Activated CD4-positive, alpha-beta T cell treated with anti-CD3 and anti-CD28 coated beads, Interleukin-2, amount 50 U/mL, for 24 hours (primary cell): Measurements from ENCODE around the gene BHMT2.

Source experiments
- DNase-seq, 2 donors: peaks; one replicate each; pipeline ENCODE4 v3.0.0-alpha.2; 2020; ENCODE audit warnings: low read depth in 1 of 2, low spot score in 1 of 2

BHMT2 gene

DNA sequence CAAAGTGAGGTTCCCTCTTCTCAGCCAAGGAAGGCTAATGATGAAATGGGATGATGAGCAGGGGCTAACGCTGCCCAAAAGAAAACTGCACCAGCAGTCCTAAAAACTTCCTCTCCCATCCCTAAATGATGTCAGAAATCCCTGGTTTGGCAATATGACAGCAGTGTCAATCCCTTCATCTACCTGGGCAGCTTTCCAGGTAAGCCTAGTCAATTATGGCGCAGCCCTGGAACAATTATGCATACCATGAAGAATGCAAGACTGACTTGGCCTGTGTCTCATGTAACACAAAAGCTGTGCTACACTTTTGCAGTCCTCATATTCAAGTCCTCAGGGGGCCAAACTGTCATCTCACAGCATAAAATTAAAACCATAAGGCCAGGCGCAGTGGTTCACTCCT lies 7.1 kb upstream of the BHMT2 start:
- no peak for DNase-seq

DNA sequence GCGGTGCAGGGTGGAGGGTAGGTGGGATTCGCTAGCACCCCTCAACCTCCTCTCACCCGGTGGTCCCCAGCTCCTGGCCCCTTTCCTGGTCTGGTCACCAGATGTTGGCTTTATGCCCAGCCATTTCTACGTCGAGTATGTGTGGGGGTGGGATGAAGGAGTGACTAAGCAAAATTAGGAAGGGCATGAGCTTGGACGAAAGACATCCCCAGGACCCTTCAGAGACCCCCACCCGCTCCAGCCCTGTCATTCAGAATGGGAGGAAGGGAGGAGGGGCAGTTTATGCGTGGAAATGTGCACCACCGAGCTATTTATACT lies 742 bp downstream of the BHMT2 start:
- DNase-seq: no peak

DNA sequence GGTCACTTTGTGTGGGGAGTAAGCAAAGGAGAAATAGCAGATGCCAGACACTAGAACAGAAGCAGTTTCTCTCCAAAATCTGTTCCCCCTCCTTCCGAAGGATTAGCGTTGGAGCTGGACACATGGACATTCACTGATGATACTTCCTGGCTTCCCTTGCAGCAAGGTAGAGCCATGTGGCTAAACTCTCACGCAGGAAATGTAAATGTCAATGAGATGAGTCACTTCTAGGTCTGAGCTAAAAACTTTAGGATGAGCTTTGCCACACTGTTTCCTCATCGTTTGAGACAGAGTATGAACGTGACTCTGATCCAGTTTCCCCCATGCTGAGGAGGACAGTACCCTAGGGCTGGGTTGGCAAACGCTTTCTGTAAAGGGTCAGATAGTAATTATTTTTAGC lies 5.1 kb downstream of the BHMT2 start:
- DNase-seq: no peak

DNA sequence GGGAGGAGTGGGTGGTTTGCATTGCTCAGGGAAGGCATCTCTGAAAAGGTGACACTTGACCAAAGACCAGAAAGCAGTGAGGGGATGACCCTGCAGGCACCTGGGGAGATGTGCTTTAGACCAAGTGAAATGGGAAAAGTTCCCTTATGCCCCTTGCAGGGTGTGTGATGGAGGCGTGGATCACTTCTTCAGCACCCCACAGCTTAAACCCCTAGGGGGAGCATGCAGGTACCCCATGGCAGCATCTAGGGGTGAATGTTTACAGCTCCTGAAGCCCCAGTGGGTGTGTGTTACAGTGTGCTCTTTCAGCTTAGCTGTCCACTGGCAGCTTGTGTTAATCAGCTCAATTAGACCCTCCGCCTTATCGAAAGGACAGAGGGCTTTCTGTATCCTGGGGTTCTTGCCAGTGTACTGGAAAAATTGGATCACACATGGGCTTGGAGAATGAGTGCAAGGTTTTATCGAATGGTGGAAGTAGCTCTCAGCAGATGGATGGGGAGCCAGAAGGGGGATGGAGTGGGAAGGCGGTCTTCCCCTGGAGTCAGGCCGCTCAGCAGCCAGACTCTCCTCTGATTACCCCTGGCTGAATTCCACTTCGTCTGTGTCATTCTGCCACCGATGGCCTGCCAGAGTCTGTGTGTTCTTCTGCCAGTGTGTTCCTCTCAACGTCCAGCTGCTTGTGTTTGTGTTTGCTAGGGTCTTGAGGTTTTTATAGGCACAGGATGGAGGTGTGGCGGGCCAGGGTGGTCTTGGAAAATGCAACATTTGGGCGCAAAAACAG lies 6.3 kb downstream of the BHMT2 start:
- no peak for DNase-seq

DNA sequence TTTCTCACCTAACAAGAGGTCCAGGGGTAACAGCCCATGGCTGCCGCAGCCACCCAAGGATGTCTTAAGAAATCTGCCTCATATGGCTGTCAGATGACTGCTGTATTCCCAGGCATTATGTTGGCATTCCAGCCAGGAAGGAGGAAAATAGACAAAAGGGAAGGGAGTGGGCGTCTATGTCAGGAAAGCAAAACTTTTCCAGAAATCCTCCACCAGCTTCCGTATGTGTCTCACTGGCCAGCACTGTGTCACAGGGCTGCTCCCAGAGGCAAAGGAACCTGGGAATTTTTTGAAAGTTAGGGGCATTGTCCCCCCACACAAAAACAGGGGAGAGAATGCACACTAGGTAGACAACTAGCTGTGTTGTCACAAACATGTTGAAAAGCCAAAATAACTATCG lies 7.3 kb downstream of the BHMT2 start:
- no peak for DNase-seq

DNA sequence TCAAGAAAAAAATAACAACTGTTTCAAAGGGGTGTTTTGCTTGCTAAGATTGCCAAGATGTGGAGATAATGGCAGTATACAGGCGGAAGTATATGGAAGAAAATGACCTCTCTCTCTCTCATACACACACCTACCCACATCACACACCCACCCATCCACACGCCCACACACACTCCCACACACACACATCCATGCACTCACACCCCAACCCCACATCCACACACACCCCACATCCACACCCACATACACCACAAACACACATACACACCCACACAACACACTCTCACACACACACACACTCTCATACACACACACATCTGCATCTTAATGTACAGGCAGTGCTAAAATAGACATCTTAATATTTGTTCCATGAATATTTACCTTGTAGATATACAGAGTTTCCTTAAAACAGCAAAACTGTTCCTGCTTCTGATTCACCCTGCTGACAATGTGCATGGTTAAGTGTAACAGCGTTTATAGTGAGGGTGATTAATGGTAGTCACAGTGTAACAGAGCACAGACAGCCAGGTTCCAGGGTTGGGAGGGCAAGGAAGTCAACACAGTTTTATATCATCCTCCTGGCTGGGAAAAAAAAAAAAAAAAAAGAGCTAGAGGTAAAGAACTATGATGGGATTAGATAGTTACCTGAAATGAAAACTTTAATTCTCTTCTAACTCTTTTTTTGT lies 8.3 kb downstream of the BHMT2 start:
- no peak for DNase-seq

DNA sequence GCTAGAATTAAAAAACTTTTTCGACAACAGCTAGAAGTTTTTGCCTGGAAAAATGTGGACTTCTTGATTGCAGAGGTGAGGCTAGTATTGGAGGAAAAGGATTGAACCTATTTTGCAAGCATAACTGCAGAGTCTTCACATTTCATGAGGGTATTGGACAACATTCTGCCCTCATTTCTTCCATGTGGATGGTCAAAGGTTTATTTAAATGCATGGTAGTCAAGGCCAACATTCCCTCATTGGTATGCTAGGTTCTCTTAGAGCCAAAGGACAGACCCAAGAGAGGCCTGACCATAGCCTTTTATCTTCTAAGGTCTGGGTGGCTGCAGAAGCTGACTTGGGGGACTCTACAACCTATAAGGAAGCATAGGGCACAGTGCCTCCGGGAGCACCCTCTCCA lies 11.2 kb downstream of the BHMT2 start:
- DNase-seq: no peak

DNA sequence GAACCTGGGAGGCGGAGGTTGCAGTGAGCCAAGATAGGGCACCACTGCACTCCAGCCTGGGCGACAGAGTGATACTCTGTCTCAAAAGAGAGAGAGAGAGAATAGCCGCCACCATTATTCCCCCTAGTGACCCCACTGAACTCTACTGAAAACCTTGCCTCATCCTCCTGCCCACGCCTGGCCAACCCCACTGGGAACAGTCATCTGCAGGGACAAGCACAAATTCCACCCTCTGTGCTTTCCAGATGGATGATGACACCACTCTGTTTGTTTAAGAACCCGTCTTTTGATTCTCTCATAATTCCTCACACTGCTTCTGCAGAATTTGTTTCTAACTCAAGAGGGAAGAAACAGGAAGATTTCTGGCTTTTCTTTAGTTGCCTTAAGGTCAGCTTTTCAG lies 12.2 kb downstream of the BHMT2 start:
- DNase-seq: no peak

DNA sequence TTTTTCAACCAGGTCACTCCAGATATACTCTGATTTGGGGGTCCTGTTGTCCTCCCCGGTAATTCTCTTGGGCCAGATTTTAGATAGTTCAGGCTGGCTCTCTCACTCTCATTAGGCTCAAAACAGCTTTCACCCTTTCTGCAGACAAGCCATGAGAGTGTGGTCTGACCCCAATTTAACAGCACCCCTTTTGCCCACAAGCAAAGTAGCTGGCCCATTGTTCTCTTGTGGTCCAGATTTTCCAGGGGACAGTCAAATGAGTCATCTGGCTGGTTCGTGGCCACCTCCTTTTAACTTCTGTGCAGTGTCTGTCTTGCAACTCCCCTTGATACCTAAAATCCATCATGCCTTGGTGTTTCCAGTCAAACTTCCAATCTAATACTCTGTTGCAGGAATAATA lies 16.5 kb downstream of the BHMT2 start:
- DNase-seq: no peak

DNA sequence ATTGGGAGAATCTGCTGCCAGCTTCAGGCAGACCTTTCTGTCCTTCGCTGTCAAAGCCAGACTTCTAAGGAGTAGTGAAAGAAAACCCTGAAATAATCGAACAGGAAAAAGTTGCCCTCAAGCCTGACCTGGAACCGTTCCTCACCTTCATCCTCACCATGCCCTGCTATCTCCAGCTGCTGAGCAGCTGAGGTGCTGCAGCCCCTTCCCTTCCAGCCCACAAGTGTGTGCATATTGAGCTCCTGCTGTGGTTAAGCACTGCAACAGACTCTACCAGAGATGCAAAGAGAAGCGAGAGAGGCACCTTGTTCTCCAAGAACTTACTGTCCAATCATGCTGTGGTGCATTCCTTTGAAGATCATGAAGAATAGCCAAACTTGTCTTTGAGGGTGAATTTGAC lies 18.9 kb downstream of the BHMT2 start:
- no peak for DNase-seq

DNA sequence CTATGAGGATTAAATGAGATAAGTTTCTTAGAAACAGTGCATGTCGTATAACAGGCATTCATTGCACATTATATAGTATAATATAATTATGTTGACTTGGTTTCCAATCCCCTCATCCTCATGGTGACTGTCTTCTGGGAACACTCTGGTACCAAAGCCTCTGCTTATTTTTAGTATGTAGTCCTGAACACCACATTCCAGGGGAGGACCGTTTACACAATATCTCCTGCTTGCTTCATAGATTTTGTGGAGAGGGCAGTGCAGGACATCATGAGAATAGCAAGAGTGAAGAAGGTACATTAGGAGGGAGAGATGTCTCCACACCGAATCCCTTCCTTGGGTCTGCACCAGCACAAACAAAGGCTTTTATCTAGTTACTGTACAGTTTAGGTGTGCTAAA lies 21.5 kb downstream of the BHMT2 start:
- DNase-seq: no peak

DNA sequence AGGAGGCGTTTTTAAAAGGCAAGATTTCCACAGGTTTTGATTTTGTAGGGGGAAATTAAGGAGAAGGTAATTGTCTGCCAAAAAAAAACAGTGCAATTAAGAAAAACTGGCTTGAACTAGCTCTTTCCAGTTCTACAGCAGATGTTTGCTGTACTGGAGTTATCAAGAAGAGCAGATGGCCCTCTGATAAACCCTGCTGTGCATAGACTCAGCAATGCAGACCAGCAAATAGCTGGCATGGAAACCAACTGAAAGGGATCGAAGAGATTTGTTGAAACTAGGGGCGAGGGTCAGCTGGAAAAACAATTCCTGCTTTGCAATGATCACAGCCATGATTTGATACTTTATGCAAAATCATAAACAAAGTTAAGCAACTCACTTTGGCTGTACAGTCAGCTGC lies 24.2 kb downstream of the BHMT2 start:
- no peak for DNase-seq

DNA sequence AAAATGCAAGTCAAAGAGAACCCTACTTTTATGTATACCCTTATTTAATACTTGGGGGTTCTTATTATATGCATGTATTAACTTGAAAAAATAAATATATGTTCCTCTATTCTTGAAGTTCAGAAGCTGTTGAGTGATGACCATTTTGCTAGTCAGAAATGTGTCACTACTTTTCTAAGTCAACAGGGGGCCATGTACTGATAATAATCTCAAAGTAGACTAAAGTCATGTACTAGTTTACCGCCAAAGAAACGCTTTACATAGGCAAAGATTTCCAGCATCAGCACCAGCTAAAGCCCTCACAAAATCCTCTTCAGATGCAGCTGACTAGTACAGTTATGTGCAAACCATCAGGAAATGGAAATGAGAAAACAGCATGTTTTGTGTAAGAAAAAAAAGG lies 36.3 kb downstream of the BHMT2 start:
- no peak for DNase-seq

DNA sequence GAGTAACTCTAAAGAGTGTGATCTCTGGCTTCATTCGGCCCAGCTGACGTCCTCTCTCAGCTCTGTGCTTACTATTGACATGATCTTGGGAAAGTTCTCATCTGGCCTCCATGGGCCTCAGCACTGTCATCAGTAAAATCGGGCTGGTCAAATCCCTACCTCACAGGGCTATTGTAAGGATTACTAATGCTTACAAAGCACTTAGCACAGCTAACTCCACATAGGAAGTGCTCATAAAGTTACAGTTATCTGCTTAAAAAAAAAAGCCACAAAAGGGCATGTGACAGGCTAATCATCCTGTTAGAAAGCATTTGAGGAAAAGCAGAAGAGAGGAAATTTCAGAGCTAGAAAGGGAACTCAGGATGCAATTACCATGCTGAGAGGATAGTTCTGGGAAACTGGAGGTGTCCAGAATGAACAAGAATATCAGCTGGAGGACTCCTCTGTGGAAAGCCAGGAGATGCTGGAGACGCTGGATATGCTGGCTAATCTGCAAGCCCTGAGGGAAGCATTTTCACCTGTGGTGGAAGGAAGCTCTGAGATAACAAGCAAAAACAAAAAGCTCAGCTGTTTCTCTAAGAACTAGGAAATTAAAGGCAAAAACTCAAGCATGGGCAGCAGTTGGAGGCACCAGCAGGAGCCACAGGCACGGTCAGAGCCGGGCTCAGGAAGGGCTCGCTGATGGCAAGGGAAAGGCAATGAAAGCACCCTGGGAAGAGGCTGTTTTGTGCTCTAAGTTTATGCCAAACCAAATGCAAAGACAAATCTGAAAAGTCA lies 37.6 kb downstream of the BHMT2 start:
- no peak for DNase-seq

DNA sequence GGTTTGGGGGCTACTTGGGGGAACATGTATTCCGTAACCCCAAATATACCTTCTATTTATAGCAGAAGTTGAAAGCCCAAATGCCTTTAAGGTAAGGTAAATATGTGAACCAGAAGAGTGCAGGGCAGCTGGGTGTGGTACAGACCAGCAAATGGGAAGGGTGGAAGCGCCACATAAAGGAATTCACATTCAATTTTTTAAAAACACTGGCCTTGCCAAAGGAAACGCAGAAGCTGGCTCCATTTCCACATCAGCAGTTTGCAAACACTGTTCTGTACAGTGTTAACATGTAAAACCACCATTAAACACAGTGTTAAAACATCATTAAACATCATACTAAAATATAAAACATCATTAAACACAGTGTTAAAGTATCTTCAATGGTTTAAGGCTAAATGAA lies 38.5 kb downstream of the BHMT2 start:
- DNase-seq: no peak

DNA sequence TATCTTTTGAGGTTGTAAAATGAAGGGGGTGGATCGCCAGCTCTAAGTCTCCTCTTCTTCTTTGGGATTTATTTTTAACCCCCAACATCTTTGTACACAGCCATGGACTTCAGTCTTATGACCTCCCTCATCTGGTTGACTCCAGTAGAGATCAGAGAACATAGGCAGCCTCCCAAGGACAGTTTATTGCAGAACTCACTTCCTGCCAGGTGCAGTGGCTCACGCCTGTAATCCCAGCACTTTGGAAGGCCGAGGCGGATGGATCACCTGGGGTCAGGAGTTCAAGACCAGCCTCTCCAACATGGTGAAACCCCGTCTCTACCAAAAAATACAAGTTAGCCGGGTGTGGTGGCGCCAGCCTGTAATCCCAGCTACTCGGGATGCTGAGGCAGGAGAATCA lies 39.2 kb downstream of the BHMT2 start:
- no peak for DNase-seq

DNA sequence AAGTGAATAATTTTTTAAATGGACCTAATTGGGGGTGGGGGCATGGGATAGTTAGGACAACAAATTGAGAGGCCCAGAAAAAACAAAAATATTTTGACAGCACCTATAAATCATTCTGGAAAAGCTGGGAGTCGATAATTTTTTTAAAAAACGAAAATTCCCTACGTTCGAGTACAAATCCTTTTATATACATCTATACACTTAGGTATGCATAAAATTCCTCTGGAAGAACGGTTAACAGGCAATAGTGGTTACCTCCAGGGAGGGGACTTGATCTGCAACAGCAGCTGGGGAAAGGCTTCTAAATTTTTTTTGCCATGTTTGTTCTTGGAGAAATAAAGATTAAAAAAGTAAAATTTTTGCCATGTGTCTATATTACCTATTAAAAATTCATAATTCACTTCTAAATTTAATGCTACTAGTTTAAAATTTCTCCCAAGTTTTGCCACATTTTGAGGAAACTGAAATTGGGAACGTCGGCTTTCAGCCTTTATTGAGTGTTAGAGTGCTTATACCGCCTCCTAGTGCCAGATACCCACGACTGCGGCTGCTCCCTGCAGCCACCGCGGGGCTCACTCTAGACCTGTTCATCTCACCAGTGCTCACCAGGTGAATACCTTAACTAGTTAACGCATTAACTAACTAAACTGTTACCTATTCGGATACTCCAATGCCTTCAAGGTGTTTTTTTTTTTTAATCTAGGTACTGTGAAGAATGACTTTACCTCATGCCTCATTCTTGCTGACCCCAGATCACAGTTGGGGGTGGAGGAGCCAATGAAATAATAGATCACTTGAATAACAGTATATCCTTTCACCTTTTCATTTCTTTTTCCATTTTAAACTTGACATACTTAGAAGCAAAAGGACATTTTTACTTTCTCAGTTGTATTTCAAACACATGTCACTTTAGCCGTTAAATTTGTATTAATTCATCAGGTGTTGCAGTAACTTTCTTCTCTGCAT lies 40.2 kb downstream of the BHMT2 start:
- DNase-seq: no peak

DNA sequence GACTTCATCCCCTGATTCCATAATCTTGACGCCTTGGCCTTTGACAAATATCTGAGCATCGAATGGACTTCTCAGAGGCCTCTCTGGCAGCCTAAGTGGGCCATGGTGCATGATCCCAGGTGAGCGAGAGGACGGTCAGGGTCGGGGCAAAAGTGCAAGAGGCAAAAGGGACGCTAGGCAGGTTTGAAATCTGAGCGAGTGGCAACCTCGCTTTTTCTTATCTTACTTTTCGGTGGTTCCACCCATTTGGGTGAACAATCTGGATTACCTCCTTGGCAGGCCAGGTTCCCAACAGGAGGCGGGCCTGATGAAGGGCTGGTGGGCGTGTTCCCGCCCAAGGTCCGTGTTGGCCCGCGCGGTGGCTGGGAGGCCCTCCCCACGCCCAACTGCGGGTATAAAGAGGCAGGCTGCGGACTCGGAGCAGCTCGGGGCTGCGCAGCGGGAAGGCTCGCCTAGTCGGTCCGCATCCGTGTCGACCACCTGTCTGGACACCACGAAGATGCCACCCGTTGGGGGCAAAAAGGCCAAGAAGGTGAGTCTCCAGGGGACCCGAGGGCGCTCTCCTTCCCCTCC lies 41.9 kb downstream of the BHMT2 start, which contains the start of gene BHMT:
TSS of gene BHMT (plus strand) at position 423 of the 573 bp plus-strand sequence. CDS start at position 500, 77 bp downstream.
- no peak for DNase-seq

DNA sequence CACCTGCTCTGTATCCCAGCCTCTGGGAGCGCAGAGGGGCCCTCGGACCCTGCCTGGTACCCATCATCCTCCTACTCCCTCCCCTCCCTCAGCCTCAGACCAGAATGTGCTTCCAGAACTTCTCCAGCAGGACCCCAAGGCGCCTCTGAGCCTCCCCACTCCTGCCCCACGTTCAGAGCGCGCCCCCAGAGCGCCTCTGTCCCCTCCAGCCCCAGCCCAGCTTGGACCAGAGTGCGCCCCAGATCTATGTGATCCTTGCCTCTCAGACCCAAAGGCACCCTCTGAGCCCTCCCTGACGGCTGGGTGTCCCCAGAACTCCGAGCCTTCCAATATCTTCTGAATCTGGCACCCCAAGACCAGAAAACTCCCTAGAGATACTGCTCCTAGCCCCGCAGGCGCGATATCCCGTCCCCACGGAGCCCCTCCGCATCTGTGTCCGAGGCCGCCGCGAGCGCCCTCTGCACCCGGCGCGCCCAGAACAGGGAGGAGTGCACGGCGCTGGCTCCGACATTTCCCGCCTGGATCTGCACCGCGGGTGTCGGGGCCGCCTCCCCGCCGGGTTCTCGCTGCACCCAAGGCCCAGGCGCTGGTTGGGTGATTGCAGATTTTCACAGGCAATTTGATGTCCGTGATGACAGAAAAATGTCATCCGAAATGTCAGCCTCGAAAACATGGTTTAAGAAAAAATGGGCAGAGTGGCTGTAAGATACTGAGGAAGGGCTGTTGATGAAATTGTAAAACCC lies 42.6 kb downstream of the BHMT2 start:
- no peak for DNase-seq

DNA sequence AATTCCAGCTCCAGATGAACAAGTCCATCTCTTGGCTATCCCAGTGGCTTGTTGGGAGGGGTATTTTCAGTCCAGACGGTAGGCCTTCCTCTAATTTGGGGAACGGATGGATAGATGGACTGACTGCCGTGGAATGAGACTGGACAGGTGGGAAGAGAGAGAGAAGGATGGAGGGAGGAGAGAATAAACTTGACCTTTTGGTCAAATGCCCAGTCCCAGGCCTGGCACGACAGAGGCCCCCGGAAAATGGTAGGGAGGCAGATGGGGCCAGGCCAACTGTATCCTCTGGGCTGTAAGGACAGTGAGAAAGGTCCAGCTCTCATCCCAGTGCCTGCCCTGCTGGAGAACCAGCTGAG lies 43.1 kb downstream of the BHMT2 start:
- no peak for DNase-seq
